Stomach (tissue), 9 donors: Measurements from ENCODE around the gene MYRIP. TPM values are rescaled to one million over a fixed set of nuclear protein-coding genes. Genes with fewer than 3 reads are reported as not detected.

Experiments used
- DNase-seq, 2 donors: peaks; one replicate each; pipeline versions ENCODE4 v3.0.0 to v3.0.0-alpha.2; 2013 to 2019
- H3K27ac ChIP-seq, 5 donors: fragments of 200-600 bp in 4 of 5; sonication (generic) in 4 of 5; one replicate each; pipeline ENCODE4 v1.5.1; 2013 to 2019; ENCODE audit warnings: mild to moderate bottlenecking in 1 of 5, moderate library complexity in 1 of 5
- H3K27me3 ChIP-seq, 3 donors: fragments of 200-600 bp; sonication (generic); one replicate each; pipeline ENCODE4 v1.5.1; 2017 to 2019; ENCODE audit warnings: mixed run types in 1 of 3
- H3K36me3 ChIP-seq, 4 donors: fragments of 200-600 bp; sonication (generic); 1 replicate in 3 of 4; 2 replicates in 1 of 4; pipeline ENCODE4 v1.5.1; 2016 to 2019
- H3K4me1 ChIP-seq, 4 donors: fragments of 200-600 bp; sonication (generic); one replicate each; pipeline ENCODE4 v1.5.1; 2016 to 2019
- H3K4me3 ChIP-seq, 4 donors: fragments of 200-600 bp; sonication (generic) in 3 of 4; one replicate each; pipeline ENCODE4 v1.5.1; 2016 to 2019; ENCODE audit warnings: mild to moderate bottlenecking in 1 of 4
- H3K9me3 ChIP-seq, 4 donors: fragments of 200-600 bp; sonication (generic); one replicate each; pipeline ENCODE4 v1.5.1; 2016 to 2019
- EP300 ChIP-seq: sonication (generic); formaldehyde crosslinking; IDR thresholded peaks from one replicate; pipeline ENCODE4 v1.6.1; 2017; ENCODE audit warnings: antibody characterized with exemption
- POLR2A ChIP-seq, 4 donors: fragments of 450-650 bp; IDR thresholded peaks; one replicate each; pipeline ENCODE4 v1.6.1; 2016; ENCODE audit warnings: antibody characterized with exemption in 4 of 4, control low read depth in 2 of 4, mild to moderate bottlenecking in 1 of 4, moderate library complexity in 1 of 4
- POLR2AphosphoS5 ChIP-seq, 3 donors: sonication (generic); formaldehyde crosslinking; IDR thresholded peaks; one replicate each; pipeline ENCODE4 v1.6.1; 2016; ENCODE audit warnings: antibody characterized with exemption in 3 of 3
- WGBS, 5 donors: extraction: QIAGEN DNeasy Blood & Tissue Kit in 3 of 5; methylation state at CpG; one replicate each; pipeline versions ENCODE4 v1.1.5 to v1.1.7; 2013 to 2018; 5-methylcytosine and 5-hydroxymethylcytosine counted together
- intact Hi-C: fragments of 100-400 bp; cut with DNase I; formaldehyde crosslinking; loops from one replicate; pipeline ENCODE4 v1.15.1; 2023; ENCODE audit warnings: low total_unique reads
- polyA plus RNA-seq, 3 donors: library from polyadenylated mRNA; stranded (reverse); fragments of 200-250 nt; gene quantifications; one replicate each; pipeline ENCODE4 v1.2.3, GENCODE V29; 2013
- total RNA-seq, 5 donors: library from RNA; depleted of rRNA; stranded (reverse); fragments of >200 nt; gene quantifications; one replicate each; pipeline versions ENCODE4 v1.1.0 to v1.2.3, GENCODE V29; 2014 to 2016
- TF ChIP-seq, protein P1 (sequence below), 7 experiments: fragments of 450-650 bp in 4 of 7; fragments of 200-600 bp in 3 of 7; sonication (generic) in 3 of 7; IDR thresholded peaks; one replicate each; pipeline ENCODE4 v1.5.1; 2016 to 2019; ENCODE audit warnings: antibody characterized with exemption in 7 of 7, control low read depth in 2 of 7, mild to moderate bottlenecking in 1 of 7
- donor health status: healthy with polysubstance abuse.
- donor health status: Bipolar disorder and iron deficiency.
- donor health status: healthy.

MYRIP gene
- total and polyA plus RNA-seq, 8 donors: 1.8 to 20.6 (median 6.8) TPM

DNA sequence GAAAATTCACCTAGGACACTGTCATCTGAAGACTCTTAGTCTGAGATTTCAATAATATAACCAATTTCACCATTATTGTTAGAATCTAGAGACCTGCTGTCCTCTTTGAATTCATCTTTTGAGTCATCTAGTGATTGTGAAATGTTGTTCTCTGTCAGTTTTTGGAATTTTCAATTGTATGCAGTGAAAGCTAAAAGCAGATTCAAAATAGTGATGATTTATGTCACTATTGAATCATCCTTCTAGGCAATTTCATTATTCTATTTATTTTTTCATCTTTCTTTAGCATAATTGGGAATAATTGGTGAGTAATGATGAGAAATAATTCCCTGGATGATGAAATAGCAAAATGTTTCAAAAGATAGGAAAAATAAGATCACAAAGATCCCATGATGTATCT, 398.4 kb downstream of the MYRIP start:
- H3K27me3 ChIP-seq: no peaks in the 10 kb centered on the region
- H3K36me3 ChIP-seq: peaks cover 0 to 5% (median 2%) of the 10 kb centered on the region in 4 donors
- H3K4me3 ChIP-seq: no peak overlapping the region
- intact Hi-C loops: no loop called here
- H3K4me1 ChIP-seq: no peaks in the 10 kb centered on the region
- H3K27ac ChIP-seq: no peak overlapping the region
- no peaks in the 10 kb centered on the region for H3K9me3 ChIP-seq
- DNase-seq: no peak
- TF ChIP-seq, protein P1, sequence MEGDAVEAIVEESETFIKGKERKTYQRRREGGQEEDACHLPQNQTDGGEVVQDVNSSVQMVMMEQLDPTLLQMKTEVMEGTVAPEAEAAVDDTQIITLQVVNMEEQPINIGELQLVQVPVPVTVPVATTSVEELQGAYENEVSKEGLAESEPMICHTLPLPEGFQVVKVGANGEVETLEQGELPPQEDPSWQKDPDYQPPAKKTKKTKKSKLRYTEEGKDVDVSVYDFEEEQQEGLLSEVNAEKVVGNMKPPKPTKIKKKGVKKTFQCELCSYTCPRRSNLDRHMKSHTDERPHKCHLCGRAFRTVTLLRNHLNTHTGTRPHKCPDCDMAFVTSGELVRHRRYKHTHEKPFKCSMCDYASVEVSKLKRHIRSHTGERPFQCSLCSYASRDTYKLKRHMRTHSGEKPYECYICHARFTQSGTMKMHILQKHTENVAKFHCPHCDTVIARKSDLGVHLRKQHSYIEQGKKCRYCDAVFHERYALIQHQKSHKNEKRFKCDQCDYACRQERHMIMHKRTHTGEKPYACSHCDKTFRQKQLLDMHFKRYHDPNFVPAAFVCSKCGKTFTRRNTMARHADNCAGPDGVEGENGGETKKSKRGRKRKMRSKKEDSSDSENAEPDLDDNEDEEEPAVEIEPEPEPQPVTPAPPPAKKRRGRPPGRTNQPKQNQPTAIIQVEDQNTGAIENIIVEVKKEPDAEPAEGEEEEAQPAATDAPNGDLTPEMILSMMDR (IDR thresholded peaks at IDR 0.05): no peak
- no peak for TF ChIP-seq POLR2A (IDR thresholded peaks at IDR 0.05)
- TF ChIP-seq EP300: no peak
- no peak for TF ChIP-seq POLR2AphosphoS5 (IDR thresholded peaks at IDR 0.05)

GRCh38 chr3:40208251-40208650, 398.8 kb downstream of the MYRIP start:
- intact Hi-C loops: no loop called here
- H3K36me3 ChIP-seq: peaks cover 0 to 5% (median 2%) of the 10 kb centered on the region in 4 donors
- H3K4me1 ChIP-seq: no peaks in the 10 kb centered on the region
- no peak for TF ChIP-seq EP300
- TF ChIP-seq POLR2AphosphoS5 (IDR thresholded peaks at IDR 0.05): no peak
- TF ChIP-seq POLR2A (IDR thresholded peaks at IDR 0.05): no peak
- TF ChIP-seq, protein P1 (IDR thresholded peaks at IDR 0.05): no peak
- no peak overlapping the region for H3K27ac ChIP-seq
- no peaks in the 10 kb centered on the region for H3K9me3 ChIP-seq
- no peak overlapping the region for H3K4me3 ChIP-seq
- DNase-seq: no peak
- H3K27me3 ChIP-seq: no peaks in the 10 kb centered on the region
- 92 to 96% (median 95%) methylated on average over 2 of the region's 2 CpGs for WGBS, 5 donors

DNA sequence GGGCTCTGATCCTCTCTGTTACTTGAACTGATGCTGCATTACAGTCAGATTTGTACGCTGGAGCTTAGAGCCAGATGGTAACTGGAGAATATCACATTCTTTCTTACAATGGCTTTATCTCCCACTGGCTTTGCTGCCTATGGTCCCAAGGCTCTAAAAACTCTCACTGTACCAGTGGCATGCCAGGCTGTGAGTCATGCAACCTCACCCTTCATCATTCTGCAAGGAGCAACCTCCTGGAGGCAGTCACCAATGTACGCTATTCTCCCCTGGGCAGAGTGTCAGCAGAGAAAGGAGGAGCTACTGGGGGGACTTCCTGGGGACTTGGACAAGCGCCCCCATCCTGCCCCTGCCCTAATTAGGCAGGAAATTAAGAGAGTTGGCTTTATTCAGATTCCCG, 402.2 kb downstream of the MYRIP start:
- intact Hi-C loops: no loop called here
- Histone ChIP-seq H3K4me3 (no peak overlapping the region), H3K36me3 (peaks cover 0 to 12% (median 5%) of the 10 kb centered on the region in 4 donors), H3K27ac (no peak overlapping the region), H3K27me3 (no peaks in the 10 kb centered on the region), H3K4me1 (no peaks in the 10 kb centered on the region), H3K9me3 (no peaks in the 10 kb centered on the region)
- 80 to 98% (median 88%) methylated on average over 4 of the region's 4 CpGs for WGBS, 5 donors
- no peak for DNase-seq
- TF ChIP-seq POLR2AphosphoS5 (IDR thresholded peaks at IDR 0.05) (no peak), POLR2A (IDR thresholded peaks at IDR 0.05) (no peak), EP300 (no peak)
- TF ChIP-seq, protein P1 (IDR thresholded peaks at IDR 0.05): no peak

DNA sequence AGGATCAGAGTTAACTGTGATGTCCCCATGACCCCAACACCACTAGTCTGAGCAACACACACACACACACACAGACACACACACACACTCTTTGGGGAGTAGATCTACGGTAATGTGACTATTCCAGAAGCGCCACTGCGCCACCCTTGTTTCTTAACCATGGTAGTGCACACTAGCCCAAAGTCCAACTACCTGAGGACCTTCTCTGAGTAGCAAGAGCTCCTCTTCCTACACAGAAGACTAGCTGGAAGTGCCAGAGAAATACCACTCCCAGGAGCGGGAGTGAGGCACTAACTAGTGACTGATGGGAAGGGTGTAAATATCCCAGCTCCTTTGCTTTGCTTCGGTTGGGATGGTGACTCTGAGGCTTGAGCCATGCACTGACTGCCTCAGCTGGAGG, 404.1 kb downstream of the MYRIP start:
- H3K36me3 ChIP-seq: peaks cover 0 to 12% (median 5%) of the 10 kb centered on the region in 4 donors
- DNase-seq: no peak
- TF ChIP-seq POLR2A (IDR thresholded peaks at IDR 0.05): no peak
- TF ChIP-seq EP300: no peak
- TF ChIP-seq POLR2AphosphoS5 (IDR thresholded peaks at IDR 0.05): no peak
- TF ChIP-seq, protein P1 (IDR thresholded peaks at IDR 0.05): no peak
- no peaks in the 10 kb centered on the region for H3K27me3 ChIP-seq
- 68 to 74% (median 73%) methylated on average over 5 of the region's 5 CpGs for WGBS, 5 donors
- no peaks in the 10 kb centered on the region for H3K9me3 ChIP-seq
- intact Hi-C loops: no loop called here
- H3K4me3 ChIP-seq: no peak overlapping the region
- no peaks in the 10 kb centered on the region for H3K4me1 ChIP-seq
- H3K27ac ChIP-seq: no peak overlapping the region
